ENCODE results near the gene SIRT7.
A peak's percentile ranks its signal among the peaks of the same experiment; 100 is the strongest.

Gene SIRT7

GRCh38 chr17:81931557-81932332 is 13.8 kb upstream of the SIRT7 start:
- DNase-seq, result no peak

- no peak for DNase-seq
Observed at GRCh38 chr17:81931189-81931556, 13.2 kb upstream of the SIRT7 start.

GRCh38 chr17:81930142-81931125 is 12.5 kb upstream of the SIRT7 start:
- DNase-seq, result no peak

- DNase-seq, result no peak
Observed at GRCh38 chr17:81929253-81930141, 11.5 kb upstream of the SIRT7 start.

GRCh38 chr17:81928544-81929252 is 10.7 kb upstream of the SIRT7 start:
- no peak for DNase-seq

GRCh38 chr17:81927653-81928543 is 9.9 kb upstream of the SIRT7 start, which contains the start of gene MAFG:
Gene MAFG, minus strand, starts transcription at chr17:81927735. Its CDS starts 4,550 bp downstream, at chr17:81923185.
- DNase-seq, result peak; percentile 85

GRCh38 chr17:81927152-81927652 is 9.2 kb upstream of the SIRT7 start:
- no peak for DNase-seq

GRCh38 chr17:81926451-81927151 is 8.6 kb upstream of the SIRT7 start:
- DNase-seq, result peak; percentile 52

GRCh38 chr17:81925860-81926450 is 8.0 kb upstream of the SIRT7 start:
- DNase-seq, result no peak

GRCh38 chr17:81924557-81925532 is 6.9 kb upstream of the SIRT7 start:
- peak; percentile 19 for DNase-seq

GRCh38 chr17:81923302-81924260 is 5.6 kb upstream of the SIRT7 start:
- no peak for DNase-seq

GRCh38 chr17:81922566-81923301 is 4.8 kb upstream of the SIRT7 start:
- DNase-seq, result no peak

- no peak for DNase-seq
Observed at GRCh38 chr17:81921996-81922565, 4.1 kb upstream of the SIRT7 start.

GRCh38 chr17:81921537-81921862 is 3.5 kb upstream of the SIRT7 start:
- no peak for DNase-seq

GRCh38 chr17:81920612-81921536 is 2.9 kb upstream of the SIRT7 start:
- DNase-seq, result no peak
